HEK293T (cell line): ENCODE results near the gene FHIP1A.

Experiments
- ARNT ChIP-seq: fragments of 450-650 bp; IDR thresholded peaks from 2 replicates; pipeline ENCODE4 v1.6.1; 2017; ENCODE audit warnings: mild to moderate bottlenecking
- BHLHE40 ChIP-seq: fragments of 450-650 bp; IDR thresholded peaks from 2 replicates; pipeline ENCODE4 v1.6.1; 2016; ENCODE audit warnings: mild to moderate bottlenecking, moderate library complexity, borderline replicate concordance
- ELF4 ChIP-seq: fragments of 450-650 bp; IDR thresholded peaks from 2 replicates; pipeline ENCODE4 v1.6.1; 2017; ENCODE audit warnings: antibody characterized with exemption
- FOXA1 ChIP-seq: fragments of 450-650 bp; IDR thresholded peaks from 2 replicates; pipeline ENCODE4 v1.6.1; 2016; ENCODE audit warnings: mild to moderate bottlenecking
- FOXK2 ChIP-seq: fragments of 450-650 bp; IDR thresholded peaks from 2 replicates; pipeline ENCODE4 v1.6.1; 2016; ENCODE audit warnings: mild to moderate bottlenecking
- FOXM1 ChIP-seq: fragments of 450-650 bp; IDR thresholded peaks from 2 replicates; pipeline ENCODE4 v1.6.1; 2017; ENCODE audit warnings: mild to moderate bottlenecking, borderline replicate concordance
- LEF1 ChIP-seq: fragments of 450-650 bp; IDR thresholded peaks from 2 replicates; pipeline ENCODE4 v1.6.1; 2017; ENCODE audit warnings: mild to moderate bottlenecking, borderline replicate concordance
- NFRKB ChIP-seq: fragments of 450-650 bp; IDR thresholded peaks from 2 replicates; pipeline ENCODE4 v1.6.1; 2016; ENCODE audit warnings: mild to moderate bottlenecking, moderate library complexity
- SP1 ChIP-seq: fragments of 450-650 bp; IDR thresholded peaks from 2 replicates; pipeline ENCODE4 v1.6.1; 2017
- SUZ12 ChIP-seq: fragments of 450-650 bp; IDR thresholded peaks from 2 replicates; pipeline ENCODE4 v1.6.1; 2016; ENCODE audit warnings: mild to moderate bottlenecking
- ZNF384 ChIP-seq: fragments of 450-650 bp; IDR thresholded peaks from 2 replicates; pipeline ENCODE4 v1.6.1; 2016
- TF ChIP-seq, protein P1 (sequence below): fragments of 450-650 bp; IDR thresholded peaks from 2 replicates; pipeline ENCODE4 v1.6.1; 2016

DNA sequence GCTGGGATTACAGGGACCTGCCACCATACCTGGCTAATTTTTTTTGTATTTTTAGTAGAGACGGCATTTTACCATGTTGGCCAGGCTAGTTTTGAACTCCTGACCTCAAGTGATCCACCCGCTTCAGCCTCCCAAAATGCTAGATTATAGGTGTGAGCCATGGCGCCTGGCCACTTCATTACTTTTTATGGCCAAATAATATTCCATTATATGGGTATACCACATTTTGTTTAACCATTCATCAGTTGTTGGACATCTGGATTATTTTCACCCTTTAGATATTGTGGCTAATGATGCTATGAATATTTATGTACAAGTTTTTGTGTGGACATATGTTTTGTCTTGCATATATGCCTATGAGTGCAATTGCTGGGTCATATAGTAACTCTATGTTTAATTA, 8.6 kb upstream of the FHIP1A start:
- TF ChIP-seq ZNF384 (no peak), BHLHE40 (no peak), SP1 (no peak), LEF1 (no peak), FOXA1 (no peak), ELF4 (no peak), ARNT (no peak), FOXK2 (no peak), SUZ12 (no peak), FOXM1 (no peak), NFRKB (no peak)
- TF ChIP-seq, protein P1, sequence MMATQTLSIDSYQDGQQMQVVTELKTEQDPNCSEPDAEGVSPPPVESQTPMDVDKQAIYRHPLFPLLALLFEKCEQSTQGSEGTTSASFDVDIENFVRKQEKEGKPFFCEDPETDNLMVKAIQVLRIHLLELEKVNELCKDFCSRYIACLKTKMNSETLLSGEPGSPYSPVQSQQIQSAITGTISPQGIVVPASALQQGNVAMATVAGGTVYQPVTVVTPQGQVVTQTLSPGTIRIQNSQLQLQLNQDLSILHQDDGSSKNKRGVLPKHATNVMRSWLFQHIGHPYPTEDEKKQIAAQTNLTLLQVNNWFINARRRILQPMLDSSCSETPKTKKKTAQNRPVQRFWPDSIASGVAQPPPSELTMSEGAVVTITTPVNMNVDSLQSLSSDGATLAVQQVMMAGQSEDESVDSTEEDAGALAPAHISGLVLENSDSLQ, result no peak
